HG02852 (cell line): ENCODE measurements around the gene OR7C2.
"Not testable (repeated sequence)": the region's sequence is repeated elsewhere in the genome, so short reads cannot be mapped to it uniquely, and the experiment has no call there.

Source experiments
- ATAC-seq: cut with Tn5 transposase; IDR thresholded peaks from one replicate; pipeline ENCODE4 v1.9.1; 2021; ENCODE audit warnings: mild to moderate bottlenecking, moderate library complexity; ENCODE audit not compliant: unreplicated experiment

OR7C2 gene

DNA sequence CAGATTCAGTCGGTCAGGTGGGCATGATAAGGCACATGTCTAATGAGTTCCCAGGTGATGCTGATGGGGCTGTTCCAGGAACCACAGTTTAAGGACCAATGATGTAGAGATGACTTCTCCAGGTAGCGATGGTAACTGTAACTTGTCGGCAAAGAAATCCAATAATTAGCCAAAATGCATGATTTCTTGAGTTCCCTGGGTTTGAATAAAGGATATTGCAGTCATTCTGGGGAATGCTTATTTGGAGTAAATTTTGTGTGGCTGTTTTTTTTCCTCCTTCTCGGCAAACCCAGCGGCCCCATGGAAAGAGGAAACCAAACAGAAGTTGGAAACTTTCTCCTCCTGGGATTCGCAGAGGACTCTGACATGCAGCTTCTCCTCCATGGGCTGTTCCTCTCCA is at the start of gene OR7C2:
Gene OR7C2 (plus strand): TSS at position 301 of the 400 bp plus-strand sequence. CDS start 0 bp downstream, at position 301.
- no peak for ATAC-seq

- ATAC-seq = no peak
Observed at GRCh38 chr19:14901675-14902260, 39.5 kb upstream of the OR7C2 start.

DNA sequence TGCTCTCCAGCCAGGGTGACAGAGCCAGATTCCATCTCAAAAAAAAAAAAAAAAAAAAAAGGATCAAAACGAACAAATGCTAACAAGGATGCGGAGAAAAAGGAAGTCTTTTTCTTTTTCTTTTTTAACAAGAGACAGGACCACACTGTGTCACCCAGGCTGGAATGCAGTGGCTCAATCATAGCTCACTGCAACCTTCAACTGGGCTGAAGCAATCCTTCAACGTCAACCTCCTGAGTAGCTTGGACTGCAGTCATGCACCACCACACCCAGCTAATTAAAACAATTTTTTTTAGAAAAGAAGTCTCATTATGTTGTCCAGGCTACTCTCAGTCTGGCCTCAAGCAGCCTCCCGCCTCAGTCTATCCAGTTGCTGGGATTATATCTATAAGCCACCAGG is 34.6 kb upstream of the OR7C2 start:
- ATAC-seq = no peak

- ATAC-seq = no peak
Observed at GRCh38 chr19:14915116-14915515, 26.2 kb upstream of the OR7C2 start.

DNA sequence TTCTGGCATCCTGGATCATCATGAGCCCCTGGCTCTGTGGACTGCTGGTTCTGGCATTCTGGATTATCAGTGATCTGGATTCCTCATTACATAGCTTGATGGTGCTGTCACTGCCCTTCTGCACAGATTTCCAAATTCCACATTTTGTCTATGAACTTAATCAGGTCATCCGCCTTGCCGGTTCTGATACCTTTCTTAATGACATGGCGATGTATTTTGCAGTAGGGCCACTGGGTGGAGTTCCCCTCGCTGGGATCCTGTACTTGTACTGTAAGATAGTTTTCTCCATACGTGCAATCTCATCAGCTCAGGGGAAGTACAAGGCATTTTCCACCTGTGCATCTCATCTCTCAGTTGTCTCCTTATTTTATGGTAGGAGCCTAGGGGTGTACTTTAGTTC is 24.4 kb upstream of the OR7C2 start:
- ATAC-seq = no peak

DNA sequence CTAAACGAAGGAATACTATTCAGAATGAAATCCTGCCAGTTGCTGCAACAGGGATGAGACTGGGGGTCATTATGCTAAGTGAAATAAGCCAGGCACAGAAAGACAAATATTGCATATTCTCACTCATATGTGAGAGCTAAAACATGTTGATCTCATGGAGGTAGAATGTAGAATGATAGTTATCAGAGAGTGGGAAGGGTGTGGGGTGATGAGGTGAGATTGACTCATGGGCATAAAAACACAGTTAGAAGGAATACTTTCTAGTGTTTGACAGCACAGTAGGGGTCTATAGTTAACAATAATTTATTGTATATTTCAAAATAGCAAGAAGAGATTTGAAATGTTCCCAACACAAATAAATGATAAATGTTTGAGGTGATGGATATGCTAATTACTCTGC is 7.8 kb upstream of the OR7C2 start:
- ATAC-seq = no peak

DNA sequence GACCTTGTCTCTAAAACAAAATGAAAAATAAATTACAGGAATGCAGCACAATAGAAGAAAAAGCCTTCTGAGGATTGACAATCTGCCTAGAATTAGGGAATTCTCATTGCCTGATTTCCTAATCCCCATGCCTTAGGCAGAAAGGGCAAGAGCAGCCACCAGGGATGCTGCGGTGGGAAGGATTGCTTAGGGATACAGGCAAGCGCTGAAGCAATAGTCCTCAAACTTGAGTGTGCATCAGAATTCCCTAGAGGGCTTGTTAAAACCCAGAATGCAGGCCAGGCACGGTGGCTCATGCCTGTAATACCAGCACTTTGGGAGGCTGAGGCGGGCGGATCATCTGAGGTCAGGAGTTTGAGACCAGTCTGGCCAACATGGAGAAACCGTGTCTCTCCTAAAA is 1.0 kb upstream of the OR7C2 start:
- no peak for ATAC-seq

DNA sequence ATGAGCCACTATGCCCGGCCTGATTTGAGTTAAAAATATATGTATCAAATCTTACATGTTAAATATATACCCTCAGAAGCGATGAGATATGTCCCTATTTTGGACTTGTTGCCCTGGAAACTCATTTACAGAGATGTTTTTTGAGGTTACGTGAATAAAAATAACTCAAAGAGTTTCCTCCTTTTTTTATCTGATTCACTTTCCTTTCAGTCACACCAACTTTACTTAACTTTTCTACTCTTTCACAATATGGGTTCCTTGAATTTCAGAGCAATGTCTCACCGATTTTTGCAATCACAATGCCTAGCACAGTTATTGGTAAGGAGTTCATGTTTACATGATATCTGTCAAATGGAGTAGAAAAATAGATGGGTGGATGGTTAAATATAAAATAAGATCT is 2.3 kb downstream of the OR7C2 start:
- ATAC-seq = no peak

GRCh38 chr19:14944456-14944855 is 3.2 kb downstream of the OR7C2 start:
- ATAC-seq = no peak

DNA sequence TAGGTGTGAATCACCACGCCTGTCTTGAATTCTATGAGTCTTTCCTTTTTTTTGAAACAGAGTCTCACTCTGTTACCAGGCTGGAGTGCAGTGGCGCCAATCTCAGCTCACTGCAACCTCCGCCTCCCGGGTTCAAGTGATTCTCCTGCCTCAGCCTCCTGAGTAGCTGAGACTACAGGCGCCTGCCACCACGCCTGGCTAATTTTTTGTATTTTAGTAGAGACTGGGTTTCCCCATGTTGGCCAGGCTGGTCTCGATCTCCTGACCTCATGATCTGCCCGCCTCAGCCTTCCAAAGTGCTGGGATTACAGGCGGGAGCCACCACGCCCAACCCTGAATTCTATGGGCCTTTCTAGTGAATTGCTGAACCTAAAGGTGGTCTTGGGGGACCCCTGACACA is 8.1 kb downstream of the OR7C2 start:
- ATAC-seq = not testable (repeated sequence)

- ATAC-seq = no peak
Observed at GRCh38 chr19:14949876-14950275, 8.6 kb downstream of the OR7C2 start.

- ATAC-seq = no peak
Observed at GRCh38 chr19:14950421-14950820, 9.1 kb downstream of the OR7C2 start.

DNA sequence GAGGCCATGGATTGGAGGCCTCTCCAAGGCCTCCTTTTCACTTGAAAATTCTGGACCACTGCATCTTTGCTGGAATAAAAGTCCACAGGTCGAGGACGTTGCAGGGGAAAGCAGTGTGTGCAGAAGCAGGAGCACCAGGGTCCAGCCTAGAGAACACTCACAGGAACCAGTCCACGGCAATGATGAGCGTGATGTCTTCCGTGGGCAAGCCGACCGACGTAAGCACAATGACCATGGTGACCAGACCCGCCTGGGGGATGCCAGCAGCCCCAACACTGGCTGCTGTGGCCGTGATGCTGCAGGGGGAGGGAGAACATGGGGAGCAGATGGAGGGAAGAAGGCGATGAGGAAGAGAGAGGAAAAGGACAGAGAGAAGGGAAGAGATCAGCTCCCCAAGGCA is 11.5 kb downstream of the OR7C2 start:
- no peak for ATAC-seq

DNA sequence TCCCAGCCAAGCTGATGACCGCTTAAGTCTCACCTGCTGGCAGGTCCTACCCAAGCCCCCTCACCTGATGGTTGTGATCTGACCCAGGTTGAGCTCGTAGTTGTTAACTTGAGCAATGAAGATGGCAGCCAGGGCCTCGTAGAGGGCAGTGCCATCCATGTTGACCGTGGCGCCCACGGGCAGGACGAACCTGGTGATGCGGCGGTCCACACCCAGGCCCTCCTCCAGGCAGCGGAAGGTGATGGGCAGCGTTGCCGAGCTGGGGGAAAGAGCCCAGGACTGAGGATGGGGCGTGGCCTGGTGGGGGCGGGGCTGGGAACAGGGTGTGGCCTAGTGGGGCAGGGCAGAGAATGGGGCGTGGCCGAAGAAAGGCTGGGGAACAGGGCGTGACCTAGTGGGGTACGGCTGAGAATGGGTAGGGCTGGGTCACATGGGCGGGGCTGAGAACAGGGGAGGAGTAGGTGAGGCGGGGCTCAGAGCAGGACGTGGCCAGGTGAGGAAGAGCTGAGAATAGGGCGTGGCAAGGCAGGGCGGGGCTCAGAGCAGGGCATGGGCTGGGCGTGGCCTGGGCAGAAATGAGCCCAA is 12.9 kb downstream of the OR7C2 start:
- no peak for ATAC-seq

GRCh38 chr19:14957464-14957863 is 16.2 kb downstream of the OR7C2 start:
- ATAC-seq = no peak

DNA sequence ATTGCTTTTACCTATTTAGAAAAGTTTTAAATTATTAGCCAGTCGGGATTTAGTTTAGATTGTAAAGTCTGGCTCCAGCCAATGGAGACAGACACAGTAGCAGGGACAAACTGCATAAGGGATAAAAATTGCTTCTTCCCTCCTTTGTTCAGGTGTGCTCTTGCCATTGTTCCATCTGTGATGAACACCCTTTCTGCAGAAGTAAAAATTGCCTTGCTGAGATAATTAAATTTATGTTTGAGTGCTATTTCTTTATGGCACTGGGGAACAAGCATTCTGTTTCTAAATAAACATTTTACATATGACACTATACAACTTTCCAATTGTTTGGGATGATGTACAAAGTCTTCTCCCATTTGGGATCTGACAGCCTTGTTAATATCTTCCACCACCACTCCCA is 18.0 kb downstream of the OR7C2 start:
- ATAC-seq = no peak

GRCh38 chr19:14961956-14962685 is 20.8 kb downstream of the OR7C2 start:
- no peak for ATAC-seq

GRCh38 chr19:14968247-14968646 is 27.0 kb downstream of the OR7C2 start:
- no peak for ATAC-seq

GRCh38 chr19:14971474-14971873 is 30.2 kb downstream of the OR7C2 start:
- ATAC-seq = no peak

- no peak for ATAC-seq
Observed at GRCh38 chr19:14972676-14973075, 31.4 kb downstream of the OR7C2 start.

GRCh38 chr19:14974488-14974887 is 33.2 kb downstream of the OR7C2 start:
- ATAC-seq = no peak

DNA sequence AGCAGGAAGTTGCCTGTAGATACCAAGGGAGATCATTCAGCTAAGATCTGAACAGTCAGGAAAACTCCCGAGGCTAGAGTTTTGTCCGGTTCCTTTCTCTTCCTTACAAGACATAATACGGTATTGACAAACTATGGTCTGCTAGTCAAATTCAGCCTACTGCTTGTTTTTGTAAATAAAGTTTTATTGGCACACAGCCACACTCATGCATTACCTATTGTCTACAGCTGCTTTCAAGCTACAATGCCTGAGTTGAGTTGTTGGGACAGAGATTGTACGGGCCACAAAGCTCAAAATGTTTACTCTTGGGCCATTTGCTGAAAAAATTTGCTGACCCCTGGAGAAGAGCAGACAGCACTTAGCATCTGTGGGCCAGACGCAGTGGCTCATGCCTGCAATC is 35.8 kb downstream of the OR7C2 start:
- no peak for ATAC-seq
